Neural cell (in vitro differentiated cells): ENCODE results near the gene KRTAP5-9. TPM values are rescaled to one million over a fixed set of nuclear protein-coding genes. Genes with fewer than 3 reads are reported as not detected.
"Not testable (repeated sequence)": the region's sequence is repeated elsewhere in the genome, so short reads cannot be mapped to it uniquely, and the experiment has no call there.

Source experiments
- H2AFZ ChIP-seq: fragments of 200-600, 300-800 bp; sonication (generic), shearing (Covaris generic); 2 replicates; pipeline ENCODE4 v1.6.0; 2014; ENCODE audit warnings: low read depth, mild to moderate bottlenecking, antibody characterized with exemption, low read length, moderate library complexity
- H3F3A ChIP-seq: fragments of 200-600 bp; shearing (Covaris generic); 2 replicates; pipeline ENCODE4 v1.6.1; 2016; ENCODE audit warnings: mild to moderate bottlenecking, moderate library complexity, mixed read lengths, antibody characterized with exemption, low read length; ENCODE audit not compliant: insufficient read depth, poor library complexity, severe bottlenecking
- H3K27ac ChIP-seq: fragments of 200-600, 300-800 bp; sonication (generic), shearing (Covaris generic); 2 replicates; pipeline ENCODE4 v1.5.1; 2014; ENCODE audit warnings: mild to moderate bottlenecking, low read length, moderate library complexity
- H3K27me3 ChIP-seq: fragments of 300-800, 200-600 bp; sonication (generic), shearing (Covaris generic); 2 replicates; pipeline ENCODE4 v1.6.0; 2014; ENCODE audit warnings: mild to moderate bottlenecking, low read depth, low read length, moderate library complexity; ENCODE audit not compliant: insufficient read depth
- H3K36me3 ChIP-seq: fragments of 300-800, 200-600 bp; sonication (generic), shearing (Covaris generic); 2 replicates; pipeline ENCODE4 v1.5.1; 2014; ENCODE audit warnings: mild to moderate bottlenecking, antibody characterized with exemption, low read length, moderate library complexity; ENCODE audit not compliant: insufficient read depth
- H3K4me2 ChIP-seq: fragments of 300-800, 200-600 bp; sonication (generic), shearing (Covaris generic); 2 replicates; pipeline ENCODE4 v1.6.0; 2014; ENCODE audit warnings: mild to moderate bottlenecking, low read length
- H3K4me3 ChIP-seq: fragments of 300-800, 200-600 bp; sonication (generic), shearing (Covaris generic); 2 replicates; pipeline ENCODE4 v1.5.1; 2014; ENCODE audit warnings: mild to moderate bottlenecking, low read length, moderate library complexity
- H3K79me2 ChIP-seq: fragments of 200-600 bp; shearing (Covaris generic); replicated peaks from 2 replicates; pipeline ENCODE4 v1.6.0; 2014; ENCODE audit warnings: mild to moderate bottlenecking, low read length, moderate library complexity; ENCODE audit not compliant: insufficient read depth
- H3K9ac ChIP-seq: fragments of 300-800, 200-600 bp; sonication (generic), shearing (Covaris generic); 2 replicates; pipeline ENCODE4 v1.6.1; 2016; ENCODE audit warnings: mild to moderate bottlenecking, low read length, mixed read lengths
- H3K9me2 ChIP-seq: fragments of 200-600 bp; shearing (Covaris generic); 2 replicates; pipeline ENCODE4 v1.6.1; 2016; ENCODE audit warnings: mild to moderate bottlenecking, low read length, mixed read lengths; ENCODE audit not compliant: insufficient read depth
- H3K9me3 ChIP-seq: fragments of 200-600, 300-800 bp; sonication (generic), shearing (Covaris generic); 2 replicates; pipeline ENCODE4 v1.6.1; 2016; ENCODE audit warnings: mild to moderate bottlenecking, mixed run types, low read length, moderate library complexity, mixed read lengths
- H4K20me1 ChIP-seq: fragments of 200-600 bp; shearing (Covaris generic); 2 replicates; pipeline ENCODE4 v1.6.1; 2016; ENCODE audit warnings: mild to moderate bottlenecking, mixed run types; ENCODE audit not compliant: insufficient read depth
- EP300 ChIP-seq: fragments of 450-650 bp; conservative IDR thresholded peaks from 2 replicates; pipeline ENCODE4 v1.6.1; 2014; ENCODE audit warnings: antibody characterized with exemption, mild to moderate bottlenecking, moderate library complexity; ENCODE audit not compliant: poor library complexity, severe bottlenecking
- EZH2 ChIP-seq: fragments of 200-600, 300-800 bp; shearing (Covaris generic), sonication (generic); IDR thresholded peaks from 2 replicates; pipeline ENCODE4 v1.6.1; 2014; ENCODE audit warnings: antibody characterized with exemption, low read length, borderline replicate concordance, mild to moderate bottlenecking; ENCODE audit not compliant: insufficient read depth, poor library complexity, severe bottlenecking
- MXI1 ChIP-seq: fragments of 450-650 bp; conservative IDR thresholded peaks from 2 replicates; pipeline ENCODE4 v1.6.1; 2014; ENCODE audit warnings: antibody characterized with exemption, mild to moderate bottlenecking; ENCODE audit not compliant: poor library complexity, severe bottlenecking
- POLR2AphosphoS5 ChIP-seq: IDR thresholded peaks from 2 replicates; pipeline ENCODE4 v1.6.1; 2012
- RAD21 ChIP-seq: fragments of 450-650 bp; conservative IDR thresholded peaks from 2 replicates; pipeline ENCODE4 v1.6.1; 2014; ENCODE audit warnings: antibody characterized with exemption, mild to moderate bottlenecking, moderate library complexity
- SMC3 ChIP-seq: fragments of 450-650 bp; conservative IDR thresholded peaks from 2 replicates; pipeline ENCODE4 v1.6.1; 2014; ENCODE audit warnings: antibody characterized with exemption, mild to moderate bottlenecking, moderate library complexity; ENCODE audit not compliant: poor library complexity
- TAF1 ChIP-seq: IDR thresholded peaks from 2 replicates; pipeline ENCODE4 v1.6.1; 2012; ENCODE audit warnings: low read depth
- polyA plus RNA-seq: library from polyadenylated mRNA; depleted of rRNA; stranded (reverse); fragments of >200 nt; gene quantifications from 2 replicates; pipeline ENCODE4 v1.2.3, GENCODE V29; 2014
- TF ChIP-seq, protein P1 (sequence below): IDR thresholded peaks from 2 replicates; pipeline ENCODE4 v1.6.1; 2012; ENCODE audit warnings: borderline replicate concordance
- TF ChIP-seq, protein P2 (sequence below): fragments of 450-650 bp; IDR thresholded peaks from 2 replicates; pipeline ENCODE4 v1.5.1; 2014; ENCODE audit warnings: antibody characterized with exemption, mild to moderate bottlenecking, moderate library complexity; ENCODE audit not compliant: poor library complexity, severe bottlenecking

Gene KRTAP5-9
- polyA plus RNA-seq, 1 donor from 2014 or later, result not detected

DNA sequence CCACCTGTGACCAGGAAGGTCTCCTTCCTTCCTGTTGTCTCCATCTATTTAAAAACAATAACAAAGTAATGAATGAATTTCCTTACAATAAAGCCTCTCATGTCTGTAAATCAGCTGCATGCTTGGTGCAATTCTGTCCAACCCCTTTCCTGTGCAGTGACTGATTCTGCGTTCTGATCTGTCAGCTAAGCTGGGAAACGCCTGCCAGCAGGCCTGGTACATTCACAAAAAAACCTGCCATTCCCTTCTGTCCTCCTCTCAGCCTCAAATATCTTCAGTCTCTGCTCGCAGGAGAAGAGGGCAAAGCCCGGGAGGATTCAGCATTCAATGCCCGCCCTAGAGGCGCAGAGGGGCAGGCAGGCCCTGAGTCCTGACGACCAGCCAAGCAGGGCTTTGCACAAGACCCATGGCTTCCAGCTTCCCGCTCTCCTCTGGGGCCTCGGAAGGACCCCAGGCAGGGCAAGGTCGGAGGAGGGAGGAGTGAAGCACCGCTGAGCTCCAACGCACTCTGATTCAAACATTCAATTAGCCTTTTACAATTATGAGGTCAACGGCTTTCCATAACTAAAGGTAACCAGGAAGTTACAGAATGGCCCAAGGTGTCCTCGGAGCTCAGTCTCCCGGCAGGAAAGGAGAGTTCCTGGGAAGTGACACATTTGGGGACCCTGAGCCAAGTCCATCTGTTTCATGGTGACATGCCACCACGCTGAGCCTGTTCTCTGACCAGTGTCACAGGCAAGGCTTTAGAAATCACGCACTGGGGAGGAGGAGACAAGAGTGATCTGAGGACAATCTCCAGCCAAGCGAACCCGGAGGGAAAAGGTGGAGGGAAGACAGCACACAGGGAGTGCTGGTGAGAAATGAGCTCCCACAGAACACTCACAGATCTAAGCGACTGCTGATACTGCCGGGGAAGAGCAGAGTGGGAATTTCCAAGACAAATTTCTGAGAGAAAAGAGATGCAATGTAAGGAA lies 18.7 kb downstream of the KRTAP5-9 start:
- not testable (repeated sequence) for H3K9me2 ChIP-seq, H3K79me2 ChIP-seq, H3K36me3 ChIP-seq, H2AFZ ChIP-seq, H3K9ac ChIP-seq, H4K20me1 ChIP-seq, H3K27me3 ChIP-seq, H3K9me3 ChIP-seq, H3K27ac ChIP-seq, H3K4me3 ChIP-seq, H3K4me2 ChIP-seq, H3F3A ChIP-seq

DNA sequence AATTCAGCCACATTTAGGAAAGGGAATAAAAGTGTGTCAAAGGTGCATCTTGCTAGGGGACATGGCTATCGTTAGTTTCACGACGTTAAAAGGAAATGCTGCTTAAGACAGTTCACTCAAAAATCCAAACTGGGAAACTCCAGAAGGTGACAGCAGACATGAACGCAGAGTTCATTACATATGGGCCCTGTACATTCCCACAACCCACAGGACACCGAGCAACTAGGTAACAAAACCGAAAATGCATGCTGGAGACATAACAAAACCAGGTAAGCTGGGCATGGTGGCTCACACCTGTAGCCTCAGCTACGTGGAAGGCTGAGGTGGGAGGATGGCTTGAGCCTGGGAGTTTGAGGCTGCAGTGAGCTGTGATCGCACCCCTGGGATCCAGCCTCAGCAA lies 19.4 kb downstream of the KRTAP5-9 start:
- H3K4me2 ChIP-seq, H4K20me1 ChIP-seq, H3K4me3 ChIP-seq, H3K27me3 ChIP-seq, H3K27ac ChIP-seq, H3K9me3 ChIP-seq, H3K9ac ChIP-seq, H3F3A ChIP-seq, H3K9me2 ChIP-seq, H2AFZ ChIP-seq, H3K36me3 ChIP-seq, H3K79me2 ChIP-seq: not testable (repeated sequence)

DNA sequence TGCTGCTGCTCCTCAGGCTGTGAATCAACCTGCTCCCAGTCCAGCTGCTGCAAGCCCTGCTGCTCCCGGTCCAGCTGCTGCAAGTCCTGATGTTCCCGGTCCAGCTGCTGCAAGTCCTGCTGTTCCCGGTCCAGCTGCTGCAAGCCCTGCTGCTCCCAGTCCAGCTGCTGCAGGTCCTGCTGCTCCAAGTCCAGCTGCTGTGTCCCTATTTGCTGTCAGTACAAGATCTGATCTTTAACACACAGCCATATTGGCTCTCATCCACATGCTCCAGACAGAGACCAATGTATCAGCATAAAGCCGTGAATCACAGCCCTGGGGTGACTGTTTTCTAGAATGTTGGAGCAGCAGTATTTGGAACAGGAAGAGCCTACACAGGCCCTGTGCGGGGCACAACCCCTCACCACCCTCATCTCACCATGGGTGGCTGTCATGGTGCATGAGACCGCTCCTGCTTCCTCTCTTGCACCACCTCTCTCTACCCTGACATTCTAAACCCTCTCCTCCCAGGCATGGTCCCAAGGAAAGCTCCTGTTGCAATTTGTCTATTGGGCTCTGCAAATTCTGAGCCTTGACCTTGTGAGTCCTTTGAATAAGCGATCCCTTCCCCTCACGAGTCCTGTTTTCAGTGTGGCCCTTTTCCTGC lies 20.6 kb downstream of the KRTAP5-9 start:
- Histone ChIP-seq H3K9ac (no peak overlapping the region), H3K36me3 (no peaks in the 10 kb centered on the region), H3K27ac (no peak overlapping the region), H3K9me2 (no peaks in the 10 kb centered on the region), H3K27me3 (no peaks in the 10 kb centered on the region), H2AFZ (no peak overlapping the region), H3K79me2 (no peaks in the 10 kb centered on the region), H3K4me2 (no peak overlapping the region), H4K20me1 (no peaks in the 10 kb centered on the region), H3K4me3 (no peak overlapping the region), H3K9me3 (no peaks in the 10 kb centered on the region), H3F3A (no peaks in the 10 kb centered on the region)
- TF ChIP-seq, protein P1, sequence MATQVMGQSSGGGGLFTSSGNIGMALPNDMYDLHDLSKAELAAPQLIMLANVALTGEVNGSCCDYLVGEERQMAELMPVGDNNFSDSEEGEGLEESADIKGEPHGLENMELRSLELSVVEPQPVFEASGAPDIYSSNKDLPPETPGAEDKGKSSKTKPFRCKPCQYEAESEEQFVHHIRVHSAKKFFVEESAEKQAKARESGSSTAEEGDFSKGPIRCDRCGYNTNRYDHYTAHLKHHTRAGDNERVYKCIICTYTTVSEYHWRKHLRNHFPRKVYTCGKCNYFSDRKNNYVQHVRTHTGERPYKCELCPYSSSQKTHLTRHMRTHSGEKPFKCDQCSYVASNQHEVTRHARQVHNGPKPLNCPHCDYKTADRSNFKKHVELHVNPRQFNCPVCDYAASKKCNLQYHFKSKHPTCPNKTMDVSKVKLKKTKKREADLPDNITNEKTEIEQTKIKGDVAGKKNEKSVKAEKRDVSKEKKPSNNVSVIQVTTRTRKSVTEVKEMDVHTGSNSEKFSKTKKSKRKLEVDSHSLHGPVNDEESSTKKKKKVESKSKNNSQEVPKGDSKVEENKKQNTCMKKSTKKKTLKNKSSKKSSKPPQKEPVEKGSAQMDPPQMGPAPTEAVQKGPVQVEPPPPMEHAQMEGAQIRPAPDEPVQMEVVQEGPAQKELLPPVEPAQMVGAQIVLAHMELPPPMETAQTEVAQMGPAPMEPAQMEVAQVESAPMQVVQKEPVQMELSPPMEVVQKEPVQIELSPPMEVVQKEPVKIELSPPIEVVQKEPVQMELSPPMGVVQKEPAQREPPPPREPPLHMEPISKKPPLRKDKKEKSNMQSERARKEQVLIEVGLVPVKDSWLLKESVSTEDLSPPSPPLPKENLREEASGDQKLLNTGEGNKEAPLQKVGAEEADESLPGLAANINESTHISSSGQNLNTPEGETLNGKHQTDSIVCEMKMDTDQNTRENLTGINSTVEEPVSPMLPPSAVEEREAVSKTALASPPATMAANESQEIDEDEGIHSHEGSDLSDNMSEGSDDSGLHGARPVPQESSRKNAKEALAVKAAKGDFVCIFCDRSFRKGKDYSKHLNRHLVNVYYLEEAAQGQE, result no peak
- TF ChIP-seq EP300 (no peak), SMC3 (no peak), TAF1 (no peak), MXI1 (no peak), RAD21 (no peak), POLR2AphosphoS5 (no peak), EZH2 (no peak)
- TF ChIP-seq, protein P2, sequence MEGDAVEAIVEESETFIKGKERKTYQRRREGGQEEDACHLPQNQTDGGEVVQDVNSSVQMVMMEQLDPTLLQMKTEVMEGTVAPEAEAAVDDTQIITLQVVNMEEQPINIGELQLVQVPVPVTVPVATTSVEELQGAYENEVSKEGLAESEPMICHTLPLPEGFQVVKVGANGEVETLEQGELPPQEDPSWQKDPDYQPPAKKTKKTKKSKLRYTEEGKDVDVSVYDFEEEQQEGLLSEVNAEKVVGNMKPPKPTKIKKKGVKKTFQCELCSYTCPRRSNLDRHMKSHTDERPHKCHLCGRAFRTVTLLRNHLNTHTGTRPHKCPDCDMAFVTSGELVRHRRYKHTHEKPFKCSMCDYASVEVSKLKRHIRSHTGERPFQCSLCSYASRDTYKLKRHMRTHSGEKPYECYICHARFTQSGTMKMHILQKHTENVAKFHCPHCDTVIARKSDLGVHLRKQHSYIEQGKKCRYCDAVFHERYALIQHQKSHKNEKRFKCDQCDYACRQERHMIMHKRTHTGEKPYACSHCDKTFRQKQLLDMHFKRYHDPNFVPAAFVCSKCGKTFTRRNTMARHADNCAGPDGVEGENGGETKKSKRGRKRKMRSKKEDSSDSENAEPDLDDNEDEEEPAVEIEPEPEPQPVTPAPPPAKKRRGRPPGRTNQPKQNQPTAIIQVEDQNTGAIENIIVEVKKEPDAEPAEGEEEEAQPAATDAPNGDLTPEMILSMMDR, result no peak

- not testable (repeated sequence) for H3K36me3 ChIP-seq, H2AFZ ChIP-seq, H3K27ac ChIP-seq, H3K4me2 ChIP-seq, H3K4me3 ChIP-seq, H3K27me3 ChIP-seq, H3K9me3 ChIP-seq, H3F3A ChIP-seq, H4K20me1 ChIP-seq, H3K9ac ChIP-seq, H3K79me2 ChIP-seq, H3K9me2 ChIP-seq
Observed at GRCh38 chr11:71571101-71571850, 23.1 kb downstream of the KRTAP5-9 start.
